HepG2 (cell line): ENCODE measurements around the gene PIP5K1A. TPM values are rescaled to one million over a fixed set of nuclear protein-coding genes. Genes with fewer than 3 reads are reported as not detected.

ENCODE experiments used
- CEBPG ChIP-seq: IDR thresholded peaks from 2 replicates; pipeline ENCODE4 v1.6.1; 2016
- FOXA3 ChIP-seq: IDR thresholded peaks from 2 replicates; pipeline ENCODE4 v1.6.1; 2016; ENCODE audit warnings: missing genetic modification reagents, missing compliant biosample characterization
- FOXJ3 ChIP-seq: sonication (generic); formaldehyde crosslinking; IDR thresholded peaks from 2 replicates; pipeline ENCODE4 v1.4.0; 2020; ENCODE audit warnings: missing genetic modification reagents, mild to moderate bottlenecking, borderline replicate concordance
- GZF1 ChIP-seq: sonication (generic); formaldehyde crosslinking; IDR thresholded peaks from 2 replicates; pipeline ENCODE4 v1.5.1; 2020; ENCODE audit warnings: mild to moderate bottlenecking, missing genetic modification reagents
- HDAC1 ChIP-seq: sonication (generic); formaldehyde crosslinking; IDR thresholded peaks from 2 replicates; pipeline ENCODE4 v1.5.1; 2020; ENCODE audit warnings: mild to moderate bottlenecking, missing genetic modification reagents
- MAFF ChIP-seq: IDR thresholded peaks from 2 replicates; pipeline ENCODE4 v1.6.1; 2011; ENCODE audit warnings: low read depth, low read length, improper control_type of control experiment
- MEIS1 ChIP-seq: sonication (generic); formaldehyde crosslinking; IDR thresholded peaks from 2 replicates; pipeline ENCODE4 v1.9.0; 2021; ENCODE audit warnings: mild to moderate bottlenecking, missing genetic modification reagents, moderate library complexity, borderline replicate concordance
- PCBP1 ChIP-seq: fragments of 200-400 bp; formaldehyde crosslinking; IDR thresholded peaks from 2 replicates; pipeline ENCODE4 v1.6.1; 2017; ENCODE audit warnings: mild to moderate bottlenecking, low read depth, low read length, borderline replicate concordance
- PHF8 ChIP-seq: sonication (generic); formaldehyde crosslinking; IDR thresholded peaks from 2 replicates; pipeline ENCODE4 v1.5.0; 2020; ENCODE audit warnings: missing genetic modification reagents
- RORA ChIP-seq: sonication (generic); formaldehyde crosslinking; IDR thresholded peaks from 2 replicates; pipeline ENCODE4 v1.5.0; 2020; ENCODE audit warnings: mild to moderate bottlenecking, missing genetic modification reagents, moderate library complexity
- RXRA ChIP-seq: sonication (generic); formaldehyde crosslinking; IDR thresholded peaks from 2 replicates; pipeline ENCODE4 v1.5.1; 2020; ENCODE audit warnings: missing genetic modification reagents
- TBX3 ChIP-seq: fragments of 450-650 bp; IDR thresholded peaks from 2 replicates; pipeline ENCODE4 v1.6.1; 2017; ENCODE audit warnings: antibody characterized with exemption, mild to moderate bottlenecking, inconsistent platforms, borderline replicate concordance
- TEAD3 ChIP-seq: optimal IDR thresholded peaks from 2 replicates; pipeline ENCODE3; 2016; ENCODE audit warnings: borderline replicate concordance
- XRCC5 ChIP-seq: fragments of 200-400 bp; formaldehyde crosslinking; optimal IDR thresholded peaks from 2 replicates; pipeline ENCODE3; 2017; ENCODE audit warnings: mild to moderate bottlenecking, low read length
- YY1 ChIP-seq: IDR thresholded peaks from 2 replicates; pipeline ENCODE4 v1.6.1; 2011; ENCODE audit warnings: low read length, low read depth, moderate library complexity, mild to moderate bottlenecking; ENCODE audit not compliant: insufficient read depth, insufficient replicate concordance
- ZNF431 ChIP-seq: sonication (generic); formaldehyde crosslinking; IDR thresholded peaks from 2 replicates; pipeline ENCODE4 v1.9.0; 2022; ENCODE audit warnings: missing genetic modification reagents, low read depth, mild to moderate bottlenecking, borderline replicate concordance
- ZNF546 ChIP-seq: sonication (generic); formaldehyde crosslinking; conservative IDR thresholded peaks from 2 replicates; pipeline ENCODE4 v1.8.1; 2023; ENCODE audit warnings: mild to moderate bottlenecking, missing genetic modification reagents
- ZNF564 ChIP-seq: sonication (generic); formaldehyde crosslinking; IDR thresholded peaks from 2 replicates; pipeline ENCODE4 v1.8.1; 2023; ENCODE audit warnings: mild to moderate bottlenecking, missing genetic modification reagents
- ZNF709 ChIP-seq: sonication (generic); formaldehyde crosslinking; IDR thresholded peaks from 2 replicates; pipeline ENCODE4 v1.5.0; 2020; ENCODE audit warnings: mild to moderate bottlenecking, missing genetic modification reagents
- ZNF768 ChIP-seq: sonication (generic); formaldehyde crosslinking; IDR thresholded peaks from 2 replicates; pipeline ENCODE4 v1.4.0; 2020; ENCODE audit warnings: missing genetic modification reagents
- ZNF777 ChIP-seq: sonication (generic); formaldehyde crosslinking; IDR thresholded peaks from 2 replicates; pipeline ENCODE4 v1.4.0; 2020; ENCODE audit warnings: missing genetic modification reagents
- ZNF782 ChIP-seq: sonication (generic); formaldehyde crosslinking; IDR thresholded peaks from 2 replicates; pipeline ENCODE4 v1.4.0; 2020; ENCODE audit warnings: missing genetic modification reagents, mild to moderate bottlenecking, borderline replicate concordance
- polyA plus RNA-seq, 8 experiments: library from polyadenylated mRNA; depleted of rRNA in 3 of 8; stranded (reverse) in 7 of 8; unstranded in 1 of 8; fragments of >200 nt; fragmentation: Illumina TruSeq in 4 of 8; extraction: Trizol in 4 of 8; gene quantifications; 2 replicates each; pipeline versions ENCODE4 v1.2.1 to v1.2.3, GENCODE V29; 2011 to 2016; ENCODE audit warnings: low read depth in 4 of 8, missing spikeins in 1 of 8, mixed read lengths in 1 of 8; ENCODE audit not compliant: insufficient read depth in 1 of 8
- total RNA-seq, 5 experiments: library from RNA; depleted of rRNA; stranded (reverse); fragments of >200 nt; fragmentation: Illumina TruSeq; extraction: Trizol; gene quantifications; 2 replicates each; pipeline ENCODE4 v1.2.3, GENCODE V29; 2016; ENCODE audit warnings: low read depth in 1 of 5
- TF ChIP-seq, protein P1 (sequence below): IDR thresholded peaks from 2 replicates; pipeline ENCODE4 v1.6.1; 2016
- TF ChIP-seq, protein P2 (sequence below): sonication (generic); formaldehyde crosslinking; conservative IDR thresholded peaks from 2 replicates; pipeline ENCODE4 v1.4.0; 2020; ENCODE audit warnings: missing genetic modification reagents
- TF ChIP-seq, protein P3 (sequence below): sonication (generic); formaldehyde crosslinking; IDR thresholded peaks from 2 replicates; pipeline ENCODE4 v1.8.1; 2023; ENCODE audit warnings: mild to moderate bottlenecking, missing genetic modification reagents

PIP5K1A gene
- total and polyA plus RNA-seq, 2 of the 13 experiments (the other 11 are each of a cell fraction or from before 2014, with no cell fraction given): 45.3 to 65.1 TPM

DNA sequence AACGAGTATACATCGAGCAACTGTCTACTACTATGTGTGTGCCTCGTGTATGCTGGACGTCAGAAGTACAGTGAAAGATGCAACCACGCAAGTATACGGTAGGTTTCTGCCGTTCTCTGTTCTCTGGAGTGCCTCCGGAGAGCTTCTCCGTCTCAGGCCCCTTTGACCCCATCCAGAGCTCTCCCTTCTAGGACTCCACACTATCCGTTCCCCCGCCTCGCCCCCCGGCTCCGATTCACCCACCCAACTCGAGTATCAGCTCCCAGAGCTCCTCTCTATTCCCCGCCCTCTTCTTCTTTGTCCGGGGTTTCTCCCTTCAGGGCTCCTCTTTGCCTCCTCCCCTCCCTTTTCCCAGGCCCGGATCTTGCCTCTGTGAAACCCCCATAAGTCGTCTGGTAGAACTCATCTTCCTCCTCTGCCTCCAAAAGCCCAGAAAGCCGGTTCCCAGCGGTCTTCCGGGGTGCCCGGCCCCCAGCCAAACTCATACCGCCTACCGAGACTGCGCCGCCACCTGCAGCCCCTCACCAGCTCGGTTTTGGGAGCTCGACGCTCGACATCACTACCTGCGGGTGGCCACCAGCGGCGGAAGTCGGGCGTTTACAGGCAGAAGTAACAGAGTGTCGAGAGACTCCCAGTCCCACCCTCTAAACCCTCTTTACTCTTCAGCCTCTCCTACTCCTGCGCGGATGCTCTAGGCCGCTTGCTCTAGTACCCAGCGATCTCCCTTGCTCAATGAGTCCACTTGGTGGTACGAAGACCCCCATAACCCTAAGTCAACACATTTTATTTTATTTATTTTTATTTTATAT lies 8.5 kb upstream of the PIP5K1A start, which contains the start of gene VPS72 (continued):
- 0 out of 2 replicates have a peak, but pooled peaks have one; percentile 29 for TF ChIP-seq ZNF777 (CRISPR knock-in tag)
- TF ChIP-seq YY1: peak; percentile 92
- peak; percentile 35; the same call in 1 of the 2 replicates for TF ChIP-seq TBX3
- peak; percentile 100 for TF ChIP-seq XRCC5
- 0 out of 2 replicates have a peak, but pooled peaks have one; percentile 44 for TF ChIP-seq GZF1 (CRISPR knock-in tag)
- TF ChIP-seq TEAD3 (CRISPR knock-in tag): peak; percentile 72
- TF ChIP-seq FOXJ3 (CRISPR knock-in tag): peak; percentile 10; the same call in 1 of the 2 replicates
- TF ChIP-seq, protein P1, sequence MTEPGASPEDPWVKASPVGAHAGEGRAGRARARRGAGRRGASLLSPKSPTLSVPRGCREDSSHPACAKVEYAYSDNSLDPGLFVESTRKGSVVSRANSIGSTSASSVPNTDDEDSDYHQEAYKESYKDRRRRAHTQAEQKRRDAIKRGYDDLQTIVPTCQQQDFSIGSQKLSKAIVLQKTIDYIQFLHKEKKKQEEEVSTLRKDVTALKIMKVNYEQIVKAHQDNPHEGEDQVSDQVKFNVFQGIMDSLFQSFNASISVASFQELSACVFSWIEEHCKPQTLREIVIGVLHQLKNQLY (CRISPR knock-in tag): peak; percentile 47; the same call in 1 of the 2 replicates
- TF ChIP-seq PCBP1: peak; percentile 40; the same call in 1 of the 2 replicates
- peak; percentile 86 for TF ChIP-seq PHF8 (CRISPR knock-in tag)
- TF ChIP-seq FOXA3 (CRISPR knock-in tag): peak; percentile 67
- peak; percentile 61; the same call in 1 of the 2 replicates for TF ChIP-seq ZNF768
- peak; percentile 86 for TF ChIP-seq HDAC1 (CRISPR knock-in tag)
- TF ChIP-seq RORA (CRISPR knock-in tag): no peak
- peak; percentile 23; the same call in 1 of the 2 replicates for TF ChIP-seq CEBPG (CRISPR knock-in tag)
- 0 out of 2 replicates have a peak, but pooled peaks have one; percentile 34 for TF ChIP-seq RXRA (CRISPR knock-in tag)
- TF ChIP-seq, protein P2, sequence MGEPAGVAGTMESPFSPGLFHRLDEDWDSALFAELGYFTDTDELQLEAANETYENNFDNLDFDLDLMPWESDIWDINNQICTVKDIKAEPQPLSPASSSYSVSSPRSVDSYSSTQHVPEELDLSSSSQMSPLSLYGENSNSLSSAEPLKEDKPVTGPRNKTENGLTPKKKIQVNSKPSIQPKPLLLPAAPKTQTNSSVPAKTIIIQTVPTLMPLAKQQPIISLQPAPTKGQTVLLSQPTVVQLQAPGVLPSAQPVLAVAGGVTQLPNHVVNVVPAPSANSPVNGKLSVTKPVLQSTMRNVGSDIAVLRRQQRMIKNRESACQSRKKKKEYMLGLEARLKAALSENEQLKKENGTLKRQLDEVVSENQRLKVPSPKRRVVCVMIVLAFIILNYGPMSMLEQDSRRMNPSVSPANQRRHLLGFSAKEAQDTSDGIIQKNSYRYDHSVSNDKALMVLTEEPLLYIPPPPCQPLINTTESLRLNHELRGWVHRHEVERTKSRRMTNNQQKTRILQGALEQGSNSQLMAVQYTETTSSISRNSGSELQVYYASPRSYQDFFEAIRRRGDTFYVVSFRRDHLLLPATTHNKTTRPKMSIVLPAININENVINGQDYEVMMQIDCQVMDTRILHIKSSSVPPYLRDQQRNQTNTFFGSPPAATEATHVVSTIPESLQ (CRISPR knock-in tag): peak; percentile 55; the same call in 1 of the 2 replicates
- TF ChIP-seq MAFF: no peak
- TF ChIP-seq ZNF782 (CRISPR knock-in tag): no peak
- TF ChIP-seq ZNF431 (CRISPR knock-in tag): 0 out of 2 replicates have a peak, but pooled peaks have one; percentile 55
- TF ChIP-seq ZNF564 (CRISPR knock-in tag): peak; percentile 85
- 0 out of 2 replicates have a peak, but pooled peaks have one; percentile 32 for TF ChIP-seq ZNF546 (CRISPR knock-in tag)
- no peak for TF ChIP-seq MEIS1 (CRISPR knock-in tag)
- TF ChIP-seq, protein P3, sequence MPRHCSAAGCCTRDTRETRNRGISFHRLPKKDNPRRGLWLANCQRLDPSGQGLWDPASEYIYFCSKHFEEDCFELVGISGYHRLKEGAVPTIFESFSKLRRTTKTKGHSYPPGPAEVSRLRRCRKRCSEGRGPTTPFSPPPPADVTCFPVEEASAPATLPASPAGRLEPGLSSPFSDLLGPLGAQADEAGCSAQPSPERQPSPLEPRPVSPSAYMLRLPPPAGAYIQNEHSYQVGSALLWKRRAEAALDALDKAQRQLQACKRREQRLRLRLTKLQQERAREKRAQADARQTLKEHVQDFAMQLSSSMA (CRISPR knock-in tag): peak; percentile 88
- peak; percentile 75 for TF ChIP-seq ZNF709 (CRISPR knock-in tag)
